ENCODE results near the gene PRKG2. TPM values are rescaled to one million over a fixed set of nuclear protein-coding genes. Genes with fewer than 3 reads are reported as not detected.

Gene PRKG2
- total and polyA plus RNA-seq, 4 donors = 0.03 to 0.14 (median 0.08) TPM; not detected in 1

- Histone ChIP-seq H3K9ac (ENCODE audit: low read depth in 1 of 2, low read length in 2 of 2) (no peak overlapping the region), H3K4me1 (ENCODE audit: control insufficient read depth in 4 of 4, insufficient read depth in 4 of 4, low read length in 3 of 4) (peaks cover 0 to 5% (median 3%) of the 10 kb centered on the region in 4 donors), H3K27me3 (ENCODE audit: control insufficient read depth in 4 of 4, insufficient read depth in 4 of 4, low read length in 3 of 4) (peaks cover 0 to 3% (median under 1%) of the 10 kb centered on the region in 4 donors), H3K4me3 (ENCODE audit: low read depth in 1 of 3, low read length in 3 of 3) (no peak overlapping the region), H3K9me3 (ENCODE audit: control insufficient read depth in 4 of 4, low read length in 3 of 4) (no peaks in the 10 kb centered on the region), H3K36me3 (ENCODE audit: control insufficient read depth in 4 of 4, insufficient read depth in 3 of 4, low read depth in 1 of 4, low read length in 3 of 4) (no peaks in the 10 kb centered on the region), H3K27ac (ENCODE audit: low read depth in 1 of 2, low read length in 2 of 2) (no peak overlapping the region)
- TF ChIP-seq, protein P1, sequence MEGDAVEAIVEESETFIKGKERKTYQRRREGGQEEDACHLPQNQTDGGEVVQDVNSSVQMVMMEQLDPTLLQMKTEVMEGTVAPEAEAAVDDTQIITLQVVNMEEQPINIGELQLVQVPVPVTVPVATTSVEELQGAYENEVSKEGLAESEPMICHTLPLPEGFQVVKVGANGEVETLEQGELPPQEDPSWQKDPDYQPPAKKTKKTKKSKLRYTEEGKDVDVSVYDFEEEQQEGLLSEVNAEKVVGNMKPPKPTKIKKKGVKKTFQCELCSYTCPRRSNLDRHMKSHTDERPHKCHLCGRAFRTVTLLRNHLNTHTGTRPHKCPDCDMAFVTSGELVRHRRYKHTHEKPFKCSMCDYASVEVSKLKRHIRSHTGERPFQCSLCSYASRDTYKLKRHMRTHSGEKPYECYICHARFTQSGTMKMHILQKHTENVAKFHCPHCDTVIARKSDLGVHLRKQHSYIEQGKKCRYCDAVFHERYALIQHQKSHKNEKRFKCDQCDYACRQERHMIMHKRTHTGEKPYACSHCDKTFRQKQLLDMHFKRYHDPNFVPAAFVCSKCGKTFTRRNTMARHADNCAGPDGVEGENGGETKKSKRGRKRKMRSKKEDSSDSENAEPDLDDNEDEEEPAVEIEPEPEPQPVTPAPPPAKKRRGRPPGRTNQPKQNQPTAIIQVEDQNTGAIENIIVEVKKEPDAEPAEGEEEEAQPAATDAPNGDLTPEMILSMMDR (IDR thresholded peaks at IDR 0.05; ENCODE audit: low read depth, low read length, missing input control) = no peak
- TF ChIP-seq, protein P2, sequence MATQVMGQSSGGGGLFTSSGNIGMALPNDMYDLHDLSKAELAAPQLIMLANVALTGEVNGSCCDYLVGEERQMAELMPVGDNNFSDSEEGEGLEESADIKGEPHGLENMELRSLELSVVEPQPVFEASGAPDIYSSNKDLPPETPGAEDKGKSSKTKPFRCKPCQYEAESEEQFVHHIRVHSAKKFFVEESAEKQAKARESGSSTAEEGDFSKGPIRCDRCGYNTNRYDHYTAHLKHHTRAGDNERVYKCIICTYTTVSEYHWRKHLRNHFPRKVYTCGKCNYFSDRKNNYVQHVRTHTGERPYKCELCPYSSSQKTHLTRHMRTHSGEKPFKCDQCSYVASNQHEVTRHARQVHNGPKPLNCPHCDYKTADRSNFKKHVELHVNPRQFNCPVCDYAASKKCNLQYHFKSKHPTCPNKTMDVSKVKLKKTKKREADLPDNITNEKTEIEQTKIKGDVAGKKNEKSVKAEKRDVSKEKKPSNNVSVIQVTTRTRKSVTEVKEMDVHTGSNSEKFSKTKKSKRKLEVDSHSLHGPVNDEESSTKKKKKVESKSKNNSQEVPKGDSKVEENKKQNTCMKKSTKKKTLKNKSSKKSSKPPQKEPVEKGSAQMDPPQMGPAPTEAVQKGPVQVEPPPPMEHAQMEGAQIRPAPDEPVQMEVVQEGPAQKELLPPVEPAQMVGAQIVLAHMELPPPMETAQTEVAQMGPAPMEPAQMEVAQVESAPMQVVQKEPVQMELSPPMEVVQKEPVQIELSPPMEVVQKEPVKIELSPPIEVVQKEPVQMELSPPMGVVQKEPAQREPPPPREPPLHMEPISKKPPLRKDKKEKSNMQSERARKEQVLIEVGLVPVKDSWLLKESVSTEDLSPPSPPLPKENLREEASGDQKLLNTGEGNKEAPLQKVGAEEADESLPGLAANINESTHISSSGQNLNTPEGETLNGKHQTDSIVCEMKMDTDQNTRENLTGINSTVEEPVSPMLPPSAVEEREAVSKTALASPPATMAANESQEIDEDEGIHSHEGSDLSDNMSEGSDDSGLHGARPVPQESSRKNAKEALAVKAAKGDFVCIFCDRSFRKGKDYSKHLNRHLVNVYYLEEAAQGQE (IDR thresholded peaks at IDR 0.05) = no peak
- no peak for DNase-seq (ENCODE audit: low spot score)
- WGBS = 86% methylated on average over 1 of the region's 1 CpG
These were observed 3.2 kb upstream of the PRKG2 start for GRCh38 chr4:81218206-81218605.

- Histone ChIP-seq H3K27ac (ENCODE audit: low read depth in 1 of 2, low read length in 2 of 2) (no peak overlapping the region), H3K36me3 (ENCODE audit: control insufficient read depth in 4 of 4, insufficient read depth in 3 of 4, low read depth in 1 of 4, low read length in 3 of 4) (no peaks in the 10 kb centered on the region), H3K9ac (ENCODE audit: low read depth in 1 of 2, low read length in 2 of 2) (no peak overlapping the region), H3K27me3 (ENCODE audit: control insufficient read depth in 4 of 4, insufficient read depth in 4 of 4, low read length in 3 of 4) (peaks cover 0 to 3% (median under 1%) of the 10 kb centered on the region in 4 donors), H3K4me3 (ENCODE audit: low read depth in 1 of 3, low read length in 3 of 3) (no peak overlapping the region), H3K4me1 (ENCODE audit: control insufficient read depth in 4 of 4, insufficient read depth in 4 of 4, low read length in 3 of 4) (peaks cover 0 to 5% (median 3%) of the 10 kb centered on the region in 4 donors), H3K9me3 (ENCODE audit: control insufficient read depth in 4 of 4, low read length in 3 of 4) (no peaks in the 10 kb centered on the region)
- no peak for DNase-seq (ENCODE audit: low spot score)
- TF ChIP-seq NR2F2 (IDR thresholded peaks at IDR 0.05) (no peak), SP1 (IDR thresholded peaks at IDR 0.05) (no peak), ZBTB33 (IDR thresholded peaks at IDR 0.05) (no peak), RAD21 (IDR thresholded peaks at IDR 0.05) (no peak), RXRA (IDR thresholded peaks at IDR 0.05) (no peak), FOXA2 (IDR thresholded peaks at IDR 0.05) (no peak), TAF1 (conservative IDR thresholded peaks at IDR 0.05) (no peak), HNF4A (conservative IDR thresholded peaks at IDR 0.05) (no peak), YY1 (IDR thresholded peaks at IDR 0.05) (no peak), HNF4G (IDR thresholded peaks at IDR 0.05) (no peak), ATF3 (IDR thresholded peaks at IDR 0.05) (no peak), JUND (IDR thresholded peaks at IDR 0.05) (no peak), FOXA1 (IDR thresholded peaks at IDR 0.05) (no peak), GABPA (IDR thresholded peaks at IDR 0.05 in 1 of 2, conservative IDR thresholded peaks at IDR 0.05 in 1 of 2) (no peak), EGR1 (IDR thresholded peaks at IDR 0.05; ENCODE audit: low read depth in 2 of 2) (no peak)
- TF ChIP-seq, protein P3, sequence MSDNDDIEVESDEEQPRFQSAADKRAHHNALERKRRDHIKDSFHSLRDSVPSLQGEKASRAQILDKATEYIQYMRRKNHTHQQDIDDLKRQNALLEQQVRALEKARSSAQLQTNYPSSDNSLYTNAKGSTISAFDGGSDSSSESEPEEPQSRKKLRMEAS (IDR thresholded peaks at IDR 0.05) = no peak
- TF ChIP-seq, protein P2 (IDR thresholded peaks at IDR 0.05) = no peak
- TF ChIP-seq, protein P1 (IDR thresholded peaks at IDR 0.05; ENCODE audit: low read depth, low read length, missing input control) = no peak
- 63% methylated on average over 3 of the region's 3 CpGs for WGBS
These were observed 2.8 kb upstream of the PRKG2 start for GRCh38 chr4:81217779-81218178.
